Natural killer cell (primary cell): ENCODE measurements around the gene SLC6A11. TPM values are rescaled to one million over a fixed set of nuclear protein-coding genes. Genes with fewer than 3 reads are reported as not detected.

Source experiments
- ATAC-seq, 3 donors: fragments of 150-1000 bp in 2 of 3; fragments of 200-7000 bp in 1 of 3; cut with Tn5 transposase; 1 replicate in 1 of 3; 2 replicates in 2 of 3; pipeline ENCODE4 v1.10.0; 2021; ENCODE audit warnings: mild to moderate bottlenecking in 2 of 3, moderate library complexity in 2 of 3
- DNase-seq, 2 donors: peaks; one replicate each; pipeline versions ENCODE4 v3.0.0 to v3.0.0-alpha.2; 2013 to 2021; ENCODE audit warnings: mixed read lengths in 1 of 2
- H3K27ac ChIP-seq: one replicate; pipeline ENCODE4 v1.5.1; 2013; ENCODE audit warnings: mild to moderate bottlenecking, low read length
- H3K27me3 ChIP-seq: one replicate; pipeline ENCODE4 v1.6.1; 2013; ENCODE audit warnings: low read length; ENCODE audit not compliant: control insufficient read depth, insufficient read depth
- H3K36me3 ChIP-seq: one replicate; pipeline ENCODE4 v1.6.1; 2013; ENCODE audit warnings: low read length; ENCODE audit not compliant: control insufficient read depth, insufficient read depth
- H3K4me1 ChIP-seq: one replicate; pipeline ENCODE4 v1.6.1; 2013; ENCODE audit warnings: low read length; ENCODE audit not compliant: control insufficient read depth, insufficient read depth
- H3K4me3 ChIP-seq: one replicate; pipeline ENCODE4 v1.5.1; 2013; ENCODE audit warnings: low read length
- H3K9me3 ChIP-seq: one replicate; pipeline ENCODE4 v1.6.1; 2013; ENCODE audit warnings: low read length; ENCODE audit not compliant: control insufficient read depth, insufficient read depth
- H3K27ac Mint-ChIP-seq, 2 donors: one replicate each; pipeline ENCODE4 v1.8.0; 2022; ENCODE audit warnings: mild to moderate bottlenecking in 2 of 2, mixed read lengths in 2 of 2, moderate library complexity in 1 of 2
- H3K27me3 Mint-ChIP-seq, 2 donors: one replicate each; pipeline ENCODE4 v1.8.0; 2022; ENCODE audit warnings: low read depth in 2 of 2, mixed read lengths in 2 of 2
- H3K36me3 Mint-ChIP-seq: one replicate; pipeline ENCODE4 v1.8.0; 2022; ENCODE audit warnings: mixed read lengths
- H3K4me1 Mint-ChIP-seq, 2 donors: one replicate each; pipeline ENCODE4 v1.8.0; 2022; ENCODE audit warnings: mixed read lengths in 2 of 2
- H3K4me3 Mint-ChIP-seq: one replicate; pipeline ENCODE4 v1.8.0; 2022; ENCODE audit warnings: mild to moderate bottlenecking, moderate library complexity, mixed read lengths
- H3K9me3 Mint-ChIP-seq, 2 donors: one replicate each; pipeline ENCODE4 v1.8.0; 2022; ENCODE audit warnings: mixed read lengths in 2 of 2
- WGBS: methylation state at CpG from one replicate; pipeline ENCODE4 v1.1.7; 2013; ENCODE audit warnings: missing lambda C conversion rate; ENCODE audit not compliant: insufficient coverage; 5-methylcytosine and 5-hydroxymethylcytosine counted together
- intact Hi-C: fragments of 100-400 bp; cut with micrococcal nuclease; formaldehyde crosslinking; loops from one replicate; pipeline ENCODE4 v1.14.2; 2022
- total RNA-seq, 4 donors: library from RNA; stranded (reverse); fragments of 120-200 nt in 1 of 4; gene quantifications; one replicate each; pipeline versions ENCODE4 v1.2.3 to v1.2.4, GENCODE V29; 2013 to 2022
- TF ChIP-seq, protein P1 (sequence below): fragments of 200-600 bp; IDR thresholded peaks from one replicate; pipeline ENCODE4 v1.8.0; 2022; ENCODE audit warnings: antibody characterized with exemption

Gene SLC6A11
- total RNA-seq, 3 donors from 2014 or later (not counting 1 experiment from before 2014, with no cell fraction given): not detected

DNA sequence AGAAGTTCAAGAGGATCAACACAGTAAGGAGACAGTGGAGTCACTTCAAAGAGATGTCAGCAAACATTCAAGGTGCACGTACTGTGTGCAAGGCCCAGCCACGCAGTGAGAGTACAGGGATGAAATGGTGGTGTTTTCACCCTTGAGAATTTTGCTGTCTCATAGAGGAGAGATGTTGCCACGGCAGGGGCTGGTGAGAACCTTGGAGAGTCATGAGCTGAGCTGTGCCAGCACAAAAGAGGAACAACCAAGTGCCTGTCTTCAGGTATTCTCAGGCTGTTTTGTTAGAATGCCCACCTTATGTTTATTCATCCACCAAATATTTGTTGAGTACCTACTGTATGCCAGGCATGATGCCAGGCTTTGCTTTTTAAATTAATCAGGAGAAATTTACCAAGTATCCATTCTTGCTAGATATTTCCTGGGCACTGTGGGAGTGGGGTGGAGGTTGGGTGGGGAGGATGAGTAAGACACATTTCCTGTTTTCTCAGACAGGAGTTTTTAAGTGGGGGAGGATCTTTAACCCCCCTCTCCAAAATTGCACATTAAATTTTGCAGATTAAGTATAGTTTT is 72.6 kb downstream of the SLC6A11 start:
- H3K36me3 ChIP-seq: no peaks in the 10 kb centered on the region
- no peaks in the 10 kb centered on the region for H3K27me3 ChIP-seq
- TF ChIP-seq, protein P1, sequence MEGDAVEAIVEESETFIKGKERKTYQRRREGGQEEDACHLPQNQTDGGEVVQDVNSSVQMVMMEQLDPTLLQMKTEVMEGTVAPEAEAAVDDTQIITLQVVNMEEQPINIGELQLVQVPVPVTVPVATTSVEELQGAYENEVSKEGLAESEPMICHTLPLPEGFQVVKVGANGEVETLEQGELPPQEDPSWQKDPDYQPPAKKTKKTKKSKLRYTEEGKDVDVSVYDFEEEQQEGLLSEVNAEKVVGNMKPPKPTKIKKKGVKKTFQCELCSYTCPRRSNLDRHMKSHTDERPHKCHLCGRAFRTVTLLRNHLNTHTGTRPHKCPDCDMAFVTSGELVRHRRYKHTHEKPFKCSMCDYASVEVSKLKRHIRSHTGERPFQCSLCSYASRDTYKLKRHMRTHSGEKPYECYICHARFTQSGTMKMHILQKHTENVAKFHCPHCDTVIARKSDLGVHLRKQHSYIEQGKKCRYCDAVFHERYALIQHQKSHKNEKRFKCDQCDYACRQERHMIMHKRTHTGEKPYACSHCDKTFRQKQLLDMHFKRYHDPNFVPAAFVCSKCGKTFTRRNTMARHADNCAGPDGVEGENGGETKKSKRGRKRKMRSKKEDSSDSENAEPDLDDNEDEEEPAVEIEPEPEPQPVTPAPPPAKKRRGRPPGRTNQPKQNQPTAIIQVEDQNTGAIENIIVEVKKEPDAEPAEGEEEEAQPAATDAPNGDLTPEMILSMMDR: no peak
- Mint-ChIP-seq H3K4me1 (no peaks in the 10 kb centered on the region), H3K9me3 (peaks cover 0 to 2% of the 10 kb centered on the region in 2 donors), H3K36me3 (no peaks in the 10 kb centered on the region), H3K4me3 (no peak overlapping the region), H3K27ac (no peak overlapping the region), H3K27me3 (peaks cover 7 to 8% of the 10 kb centered on the region in 2 donors)
- no peak overlapping the region for H3K4me3 ChIP-seq
- no peak for DNase-seq
- WGBS: 31% methylated on average over 3 of the region's 3 CpGs
- H3K4me1 ChIP-seq: no peaks in the 10 kb centered on the region
- no peak for ATAC-seq
- no peak overlapping the region for H3K27ac ChIP-seq
- intact Hi-C loops: no loop called here
- H3K9me3 ChIP-seq: peaks cover 4% of the 10 kb centered on the region

DNA sequence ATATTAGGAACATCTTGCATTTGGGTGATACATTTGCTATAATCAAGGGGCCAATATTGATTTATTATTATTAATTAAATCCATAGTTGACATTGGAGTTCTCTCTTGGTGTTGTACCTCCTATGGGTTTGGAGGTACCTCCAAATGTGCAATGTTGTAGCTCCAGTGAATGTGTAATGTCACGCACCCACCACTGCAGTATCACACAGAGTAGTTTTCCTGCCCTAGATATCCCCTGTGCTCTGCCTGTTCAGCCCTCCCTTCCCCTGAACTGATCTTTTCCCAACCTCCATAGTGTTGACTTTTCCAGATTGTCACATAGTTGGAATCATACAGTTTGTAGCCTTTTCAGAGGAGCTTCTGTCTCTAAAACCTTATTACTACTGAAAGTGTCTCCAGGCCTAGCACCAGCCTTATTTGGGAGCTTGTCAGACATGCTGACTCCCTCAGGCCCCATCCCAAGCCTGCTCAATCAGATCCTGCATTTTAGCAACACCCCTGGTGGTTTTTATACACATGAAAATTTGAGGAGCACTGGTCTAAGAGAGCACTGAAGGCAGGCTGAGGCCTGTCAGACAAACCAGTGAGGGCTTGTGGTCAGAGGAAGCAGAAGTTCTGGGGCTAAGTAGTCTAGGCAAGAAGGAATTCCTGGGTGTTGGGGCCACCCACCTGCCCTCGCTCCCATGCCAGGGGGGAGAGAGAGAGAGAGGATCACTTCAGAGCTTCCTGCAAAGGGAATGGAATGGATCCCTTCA is 73.4 kb downstream of the SLC6A11 start:
- Mint-ChIP-seq H3K9me3 (peaks cover 0 to 2% of the 10 kb centered on the region in 2 donors), H3K27ac (no peak overlapping the region), H3K27me3 (peaks cover 7 to 11% of the 10 kb centered on the region in 2 donors), H3K4me3 (no peak overlapping the region), H3K4me1 (no peaks in the 10 kb centered on the region), H3K36me3 (no peaks in the 10 kb centered on the region)
- intact Hi-C loops: no loop called here
- no peaks in the 10 kb centered on the region for H3K4me1 ChIP-seq
- H3K36me3 ChIP-seq: no peaks in the 10 kb centered on the region
- ATAC-seq (no peak), DNase-seq (no peak)
- WGBS: 94% methylated on average over 2 of the region's 2 CpGs
- peaks cover 4% of the 10 kb centered on the region for H3K9me3 ChIP-seq
- H3K4me3 ChIP-seq: no peak overlapping the region
- TF ChIP-seq, protein P1: no peak
- no peaks in the 10 kb centered on the region for H3K27me3 ChIP-seq
- H3K27ac ChIP-seq: no peak overlapping the region

DNA sequence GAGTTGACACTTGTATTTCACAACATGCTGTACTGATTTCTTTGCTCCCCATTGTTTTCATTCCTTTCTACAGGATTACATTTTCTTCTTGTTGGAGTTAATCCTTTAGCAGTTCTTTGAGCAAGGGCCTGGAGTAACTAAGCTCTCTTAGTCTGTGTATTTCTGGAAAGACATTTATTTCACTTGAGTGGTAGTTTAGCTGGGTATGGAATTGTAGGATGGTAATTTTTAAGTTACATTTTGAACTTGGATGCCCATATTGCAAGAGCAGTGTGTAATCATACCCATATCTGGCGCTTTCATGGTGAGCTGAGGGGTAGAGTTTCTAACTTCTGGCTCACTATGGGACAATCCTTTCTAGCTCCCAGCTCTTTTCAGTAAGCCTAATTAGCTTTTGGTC is 74.6 kb downstream of the SLC6A11 start:
- Histone ChIP-seq H3K27ac (no peak overlapping the region), H3K9me3 (peaks cover 4% of the 10 kb centered on the region), H3K4me1 (no peaks in the 10 kb centered on the region), H3K36me3 (no peaks in the 10 kb centered on the region), H3K4me3 (no peak overlapping the region), H3K27me3 (no peaks in the 10 kb centered on the region)
- Mint-ChIP-seq H3K36me3 (no peaks in the 10 kb centered on the region), H3K9me3 (peaks cover 0 to 2% of the 10 kb centered on the region in 2 donors), H3K27me3 (peaks cover 7 to 11% of the 10 kb centered on the region in 2 donors), H3K27ac (no peak overlapping the region), H3K4me3 (no peak overlapping the region), H3K4me1 (no peaks in the 10 kb centered on the region)
- DNase-seq: no peak
- intact Hi-C loops: no loop called here
- TF ChIP-seq, protein P1: no peak
- WGBS: 78% methylated on average over 1 of the region's 1 CpG
- no peak for ATAC-seq
